ENCODE measurements around the gene EFCAB11. TPM values are rescaled to one million over a fixed set of nuclear protein-coding genes. Genes with fewer than 3 reads are reported as not detected.

The EFCAB11 gene
- total and polyA plus RNA-seq, 2 of the 8 experiments (the other 6 are each of a cell fraction or from before 2014, with no cell fraction given), result 6.8 to 12.8 TPM

DNA sequence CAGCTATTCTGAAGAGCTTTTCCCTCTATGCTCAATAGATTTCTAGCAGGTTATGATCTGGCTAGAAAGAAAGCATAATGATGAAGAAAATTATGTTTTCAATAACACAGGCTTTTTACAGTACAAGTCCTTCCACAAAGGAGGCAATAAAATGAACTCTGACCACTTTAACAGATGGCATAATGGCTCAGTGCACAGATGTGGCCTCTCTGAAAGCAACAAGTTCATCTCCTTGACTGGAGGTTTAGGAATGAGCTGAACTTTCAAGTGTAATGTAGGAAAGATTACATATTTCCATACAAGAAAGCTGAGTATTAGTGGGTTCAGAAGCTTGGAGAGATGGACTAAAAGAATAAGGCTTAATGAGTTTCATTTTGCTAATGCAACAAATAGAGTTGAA lies 147.4 kb downstream of the EFCAB11 start:
- Histone ChIP-seq H4K91ac (replicated peaks; ENCODE audit: insufficient read length, low read length) (no peak overlapping the region), H3K18ac (ENCODE audit: extremely low read depth, low read length) (no peak overlapping the region), H2BK15ac (ENCODE audit: low read length) (no peak overlapping the region), H3K23me2 (ENCODE audit: low read depth, low read length) (no peaks in the 10 kb centered on the region), H3K4me2 (ENCODE audit: insufficient read depth in 1 of 2, low read depth in 2 of 2, low read length in 2 of 2) (no peak overlapping the region), H3K4ac (replicated peaks; ENCODE audit: insufficient read length, low read depth, low read length) (no peak overlapping the region), H2AFZ (ENCODE audit: low read length) (no peak overlapping the region), H3K36me3 (ENCODE audit: control insufficient read depth in 2 of 4, insufficient read depth in 4 of 4, low read length in 3 of 4) (no peaks in the 10 kb centered on the region), H3K79me2 (ENCODE audit: control insufficient read depth in 1 of 2, insufficient read depth in 2 of 2, low read length in 2 of 2) (no peaks in the 10 kb centered on the region), H3K79me1 (ENCODE audit: low read depth, low read length) (no peaks in the 10 kb centered on the region), H3K56ac (replicated peaks; ENCODE audit: insufficient read length, low read depth, low read length) (no peak overlapping the region), H3K4me1 (replicated peaks in 1 of 4; ENCODE audit: control insufficient read depth in 3 of 4, insufficient read depth in 4 of 4, low read length in 3 of 4) (no peaks in the 10 kb centered on the region), H4K8ac (ENCODE audit: extremely low read depth, insufficient read depth, low read length) (no peak overlapping the region), H3K14ac (ENCODE audit: insufficient read length) (no peak overlapping the region), H4K20me1 (replicated peaks in 1 of 2; ENCODE audit: control insufficient read depth in 1 of 2, insufficient read depth in 2 of 2, low read length in 2 of 2) (no peaks in the 10 kb centered on the region), H3K27ac (ENCODE audit: low read depth, low read length) (no peak overlapping the region), H2BK120ac (replicated peaks; ENCODE audit: low read depth, low read length) (no peak overlapping the region), H3K9me3 (ENCODE audit: insufficient read depth in 2 of 2, low read depth in 1 of 2, low read length in 1 of 2) (no peaks in the 10 kb centered on the region), H2AK5ac (ENCODE audit: low read depth, low read length) (no peak overlapping the region), H3K9ac (replicated peaks in 1 of 4; ENCODE audit: extremely low read depth in 1 of 4, low read depth in 3 of 4, low read length in 3 of 4) (no peak overlapping the region), H3K4me3 (ENCODE audit: extremely low read depth in 1 of 4, insufficient read depth in 2 of 4, low read depth in 3 of 4, low read length in 4 of 4) (no peak overlapping the region), H3K27me3 (replicated peaks in 1 of 4; ENCODE audit: control insufficient read depth in 3 of 4, extremely low read depth in 1 of 4, insufficient read depth in 3 of 4, low read length in 3 of 4) (no peaks in the 10 kb centered on the region), H4K5ac (ENCODE audit: insufficient read length, low read depth, low read length) (no peak overlapping the region), H2BK5ac (ENCODE audit: low read depth, low read length) (no peak overlapping the region), H3K23ac (ENCODE audit: insufficient read length) (no peak overlapping the region), H2BK12ac (ENCODE audit: low read depth, low read length) (no peak overlapping the region), H2BK20ac (ENCODE audit: low read length) (no peak overlapping the region)
- ChIA-PET CTCF (ENCODE audit: partially characterized antibody) (interaction anchor here (0.6 to 2.9 kb wide), 4 partner anchors 14 to 795 kb away, joined by 3 to 10 read pairs (median 3); no protein-coding TSS in a partner anchor), POLR2A (ENCODE audit: partially characterized antibody) (interaction anchor here (0.7 kb wide), 1 partner anchor 17 kb away, joined by 3 read pairs; no protein-coding TSS in a partner anchor)
- TF ChIP-seq CTBP2 (IDR thresholded peaks at IDR 0.05; ENCODE audit: borderline replicate concordance, insufficient read depth, insufficient read length, low read length) (no peak), POLR2AphosphoS5 (IDR thresholded peaks at IDR 0.05; ENCODE audit: low read depth, low read length) (no peak), CBX8 (IDR thresholded peaks at IDR 0.05; ENCODE audit: borderline replicate concordance, low read depth, low read length) (no peak), SP4 (IDR thresholded peaks at IDR 0.05; ENCODE audit: low read length) (no peak), CHD2 (IDR thresholded peaks at IDR 0.05; ENCODE audit: low read length) (no peak), SRF (IDR thresholded peaks at IDR 0.05; ENCODE audit: low read depth, low read length) (no peak), POLR2A (IDR thresholded peaks at IDR 0.05; ENCODE audit: control extremely low read depth in 1 of 2, low read depth in 2 of 2, low read length in 2 of 2) (no peak), ASH2L (IDR thresholded peaks at IDR 0.05; ENCODE audit: low read length) (no peak), SAP30 (IDR thresholded peaks at IDR 0.05; ENCODE audit: insufficient read depth, insufficient replicate concordance, low read length) (no peak), SIRT6 (IDR thresholded peaks at IDR 0.05; ENCODE audit: low read length) (no peak), KDM1A (IDR thresholded peaks at IDR 0.05; ENCODE audit: borderline replicate concordance, low read length) (no peak), RAD21 (IDR thresholded peaks at IDR 0.05 in 1 of 2, conservative IDR thresholded peaks at IDR 0.05 in 1 of 2; ENCODE audit: low read depth in 2 of 2, low read length in 2 of 2) (no peak), SP1 (IDR thresholded peaks at IDR 0.05; ENCODE audit: low read depth, low read length) (no peak)
- TF ChIP-seq, protein P1, sequence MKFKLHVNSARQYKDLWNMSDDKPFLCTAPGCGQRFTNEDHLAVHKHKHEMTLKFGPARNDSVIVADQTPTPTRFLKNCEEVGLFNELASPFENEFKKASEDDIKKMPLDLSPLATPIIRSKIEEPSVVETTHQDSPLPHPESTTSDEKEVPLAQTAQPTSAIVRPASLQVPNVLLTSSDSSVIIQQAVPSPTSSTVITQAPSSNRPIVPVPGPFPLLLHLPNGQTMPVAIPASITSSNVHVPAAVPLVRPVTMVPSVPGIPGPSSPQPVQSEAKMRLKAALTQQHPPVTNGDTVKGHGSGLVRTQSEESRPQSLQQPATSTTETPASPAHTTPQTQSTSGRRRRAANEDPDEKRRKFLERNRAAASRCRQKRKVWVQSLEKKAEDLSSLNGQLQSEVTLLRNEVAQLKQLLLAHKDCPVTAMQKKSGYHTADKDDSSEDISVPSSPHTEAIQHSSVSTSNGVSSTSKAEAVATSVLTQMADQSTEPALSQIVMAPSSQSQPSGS (IDR thresholded peaks at IDR 0.05; ENCODE audit: low read length), result no peak
- no peak for DNase-seq (ENCODE audit: low read depth in 1 of 2, low spot score in 2 of 2)
- FAIRE-seq, result no peak
